Kidney glomerular epithelial cell (primary cell): ENCODE measurements around the gene CDCP2.
"Not testable (repeated sequence)": the region's sequence is repeated elsewhere in the genome, so short reads cannot be mapped to it uniquely, and the experiment has no call there.

ENCODE experiments used
- DNase-seq: peaks from one replicate; lab custom pipeline; 2025; lab: John Stamatoyannopoulos, UW

Gene CDCP2

GRCh38 chr1:54168206-54168965, 15.6 kb upstream of the CDCP2 start:
- no peak for DNase-seq

DNA sequence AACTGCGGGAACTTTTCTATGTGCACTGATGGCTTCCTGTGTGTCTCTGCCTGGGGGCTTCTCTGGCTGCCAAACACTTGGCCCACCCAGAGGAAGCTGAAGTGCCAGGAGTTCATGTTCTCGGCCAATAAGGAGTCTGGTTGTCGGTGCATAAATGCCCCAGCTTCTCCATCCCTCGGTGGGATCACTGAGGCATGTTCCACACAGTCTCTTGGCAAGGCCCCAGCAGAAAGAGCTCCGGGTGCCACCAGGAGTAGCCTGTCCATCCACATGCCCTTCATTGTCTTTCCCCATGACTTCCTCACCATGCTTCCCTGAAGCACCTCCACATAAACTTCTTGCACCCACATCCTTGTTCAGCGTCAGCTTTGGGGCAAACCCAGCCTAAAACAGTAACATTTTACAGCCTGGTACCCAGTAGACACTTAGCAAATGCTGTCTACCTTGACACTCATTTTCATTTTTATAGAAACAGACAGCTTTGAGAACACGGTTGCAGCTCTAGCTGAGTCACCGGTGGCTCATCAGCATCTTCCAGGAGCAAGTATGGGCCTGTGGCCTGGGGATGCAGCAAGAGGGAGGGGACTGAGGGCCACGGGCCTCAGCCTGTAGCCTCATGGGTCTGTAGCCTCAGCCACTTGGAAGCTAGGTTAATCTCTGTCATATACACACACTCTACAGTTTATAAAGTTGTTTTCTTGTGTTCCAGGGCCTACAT, 14.8 kb upstream of the CDCP2 start:
- DNase-seq: no peak

DNA sequence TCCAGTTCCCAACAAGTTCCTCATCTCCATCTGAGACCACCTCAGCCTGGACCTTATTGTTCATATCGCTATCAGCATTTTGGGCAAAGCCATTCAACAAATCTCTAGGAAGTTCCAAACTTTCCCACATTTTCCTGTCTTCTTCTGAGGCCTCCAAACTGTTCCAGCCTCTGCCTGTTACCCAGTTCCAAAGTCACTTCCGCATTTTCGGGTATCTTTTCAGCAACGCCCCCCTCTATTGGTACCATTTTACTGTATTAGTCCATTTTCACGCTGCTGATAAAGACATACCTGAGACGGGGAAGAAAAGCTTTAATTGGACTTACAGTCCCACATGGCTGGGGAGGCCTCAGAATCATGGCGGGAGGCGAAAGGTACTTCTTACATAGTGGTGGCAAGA, 13.6 kb upstream of the CDCP2 start:
- not testable (repeated sequence) for DNase-seq

DNA sequence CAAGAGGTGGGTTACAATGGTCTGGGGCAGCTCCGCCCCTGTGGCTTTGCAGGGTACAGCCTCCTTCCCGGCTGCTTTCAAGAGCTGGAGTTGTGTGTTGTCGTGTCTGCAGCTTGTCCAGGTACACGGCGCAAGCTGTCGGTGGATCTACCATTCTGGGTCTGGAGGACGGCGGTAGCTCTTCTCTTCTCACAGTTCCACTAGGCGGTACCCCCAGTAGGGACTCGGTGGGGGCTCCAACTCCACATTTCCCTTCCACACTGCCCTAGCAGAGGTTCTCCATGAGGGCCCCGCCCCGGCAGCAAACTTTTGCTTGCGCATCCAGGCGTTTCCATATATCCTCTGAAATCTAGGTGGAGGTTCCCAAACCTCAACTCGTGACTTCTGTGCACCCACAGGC, 12.3 kb upstream of the CDCP2 start:
- DNase-seq: no peak

- no peak for DNase-seq
Observed at GRCh38 chr1:54163573-54163972, 10.8 kb upstream of the CDCP2 start.

DNA sequence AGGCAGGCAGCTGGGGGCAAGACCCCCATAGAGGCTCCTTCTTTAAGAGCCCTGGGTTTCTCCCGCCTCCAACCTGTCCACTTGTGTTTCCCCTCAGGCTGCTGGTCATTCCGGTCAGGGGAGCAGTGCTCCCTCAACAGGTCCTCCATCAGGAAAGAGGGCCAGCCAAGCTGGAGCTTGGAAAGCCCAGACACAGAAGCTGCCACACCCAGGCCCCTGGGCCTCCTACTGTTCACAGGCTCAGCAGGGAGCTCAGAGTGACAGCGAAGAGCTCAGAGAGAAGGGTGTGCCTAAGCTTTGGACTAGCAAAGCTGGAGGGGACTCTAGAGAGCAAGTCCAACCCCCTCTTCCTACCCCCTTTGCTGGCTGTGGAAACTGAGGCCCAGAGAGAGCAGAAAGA, 10.3 kb upstream of the CDCP2 start:
- no peak for DNase-seq

- DNase-seq: no peak
Observed at GRCh38 chr1:54161495-54162168, 8.8 kb upstream of the CDCP2 start.

GRCh38 chr1:54160351-54160750, 7.6 kb upstream of the CDCP2 start:
- no peak for DNase-seq

DNA sequence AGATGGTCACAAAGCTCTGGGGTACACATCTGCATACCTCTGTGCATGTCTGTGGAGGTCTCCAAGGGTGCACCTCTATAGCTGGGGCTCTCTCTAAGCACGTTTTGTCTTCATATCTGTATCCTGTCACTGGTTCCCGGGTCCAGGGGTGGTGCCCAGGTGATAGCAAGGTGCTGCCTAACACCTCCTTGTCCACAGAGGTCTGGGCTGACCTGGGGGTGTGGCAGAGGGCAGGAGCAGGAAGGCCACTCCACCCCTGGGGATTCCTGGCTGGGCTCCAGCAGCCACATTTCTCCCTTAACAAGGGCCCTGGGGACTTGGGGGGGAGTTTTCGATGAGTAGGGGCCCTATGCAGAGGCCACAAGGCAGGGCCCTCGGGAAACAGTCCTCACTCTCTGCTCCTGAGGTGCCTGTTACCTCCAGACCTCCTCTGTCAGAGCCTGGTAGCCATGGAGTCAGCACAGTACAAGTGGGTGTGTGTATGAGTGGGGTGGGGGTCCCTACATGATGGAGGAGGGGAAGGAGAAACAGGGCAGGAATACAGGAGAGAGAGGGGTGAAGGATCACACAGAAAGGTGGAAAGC, 7.0 kb upstream of the CDCP2 start:
- no peak for DNase-seq

DNA sequence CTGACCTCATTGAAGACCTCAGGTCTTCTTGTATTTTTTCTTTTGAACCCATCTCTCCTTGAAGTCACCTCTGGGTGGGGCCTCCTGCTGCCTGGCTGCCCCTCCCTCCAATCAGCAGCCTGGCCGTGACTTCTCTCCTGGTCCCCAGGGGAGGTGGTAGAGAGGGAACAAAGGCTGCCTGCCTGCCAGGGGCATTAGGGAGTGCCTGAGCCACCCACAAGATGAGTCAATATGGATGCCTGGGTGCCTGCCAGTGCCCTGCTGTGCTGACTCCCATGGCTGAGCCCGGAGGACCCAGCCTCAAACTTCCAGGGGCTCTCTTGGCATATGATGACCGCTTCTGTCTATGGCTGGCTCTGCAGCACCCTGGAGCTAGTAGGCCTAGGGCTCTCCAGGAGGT, 5.3 kb upstream of the CDCP2 start:
- DNase-seq: peak; percentile 46

- no peak for DNase-seq
Observed at GRCh38 chr1:54157401-54157800, 4.6 kb upstream of the CDCP2 start.

GRCh38 chr1:54156986-54157385, 4.2 kb upstream of the CDCP2 start:
- no peak for DNase-seq

DNA sequence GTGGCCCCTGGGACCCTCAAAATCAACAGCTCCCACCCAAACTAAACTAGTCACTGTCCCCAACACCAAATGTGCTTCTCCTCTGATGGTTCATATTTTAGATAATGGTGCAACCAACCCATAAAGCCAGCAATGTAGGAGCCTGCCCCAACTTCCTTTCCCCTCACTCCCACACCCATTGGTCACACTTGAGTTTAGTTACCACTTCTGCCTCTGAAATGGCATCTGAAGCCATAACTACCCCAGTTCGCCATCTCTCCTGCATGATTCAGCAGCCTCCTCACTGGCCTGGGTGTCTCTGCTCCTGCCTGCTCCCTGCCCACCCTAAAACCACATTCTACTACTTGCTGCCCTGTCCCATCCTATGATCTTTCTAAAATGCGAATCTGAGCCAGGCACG, 3.4 kb upstream of the CDCP2 start:
- no peak for DNase-seq

- no peak for DNase-seq
Observed at GRCh38 chr1:54153535-54154439, 987 bp upstream of the CDCP2 start.

GRCh38 chr1:54151013-54151412, 1.8 kb downstream of the CDCP2 start:
- no peak for DNase-seq

- DNase-seq: no peak
Observed at GRCh38 chr1:54149734-54150133, 3.1 kb downstream of the CDCP2 start.

GRCh38 chr1:54144366-54144765, 8.4 kb downstream of the CDCP2 start:
- no peak for DNase-seq

DNA sequence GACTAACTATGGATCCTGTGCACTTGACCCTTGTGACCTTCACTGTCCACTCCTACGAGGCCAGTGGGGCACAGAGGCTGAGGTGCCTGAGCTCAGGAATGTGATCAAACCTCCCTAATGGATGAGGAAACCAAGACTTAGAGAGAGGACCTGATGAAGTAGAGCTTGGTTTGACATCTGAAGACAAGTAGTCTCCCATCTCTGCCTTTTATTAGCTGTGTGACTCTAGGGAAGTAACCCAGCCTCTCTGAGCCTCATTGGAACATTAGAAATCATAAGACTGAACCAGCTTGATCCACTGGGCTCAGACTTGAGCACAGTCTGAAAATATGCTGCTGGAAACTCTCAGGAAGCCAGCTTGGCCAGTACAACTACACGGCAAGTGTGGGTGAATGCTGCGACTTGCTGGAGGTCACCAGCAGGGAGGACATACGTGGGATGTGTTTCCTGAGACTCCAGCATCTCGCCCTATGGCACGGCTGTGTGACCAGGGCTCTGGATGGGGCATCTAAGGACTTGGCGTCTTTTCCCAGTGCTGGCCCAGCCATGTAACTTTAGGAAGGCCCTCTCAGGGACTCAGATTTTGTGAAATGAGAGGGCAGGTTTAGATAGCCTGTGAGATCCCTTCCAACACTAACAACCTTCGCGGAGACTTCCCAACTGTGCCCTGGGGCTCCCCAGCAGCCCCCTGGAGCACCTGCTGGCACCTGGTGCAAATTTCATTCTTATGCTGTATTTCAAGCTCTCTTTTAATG, 10.5 kb downstream of the CDCP2 start:
- no peak for DNase-seq

GRCh38 chr1:54139711-54140110, 13.1 kb downstream of the CDCP2 start:
- no peak for DNase-seq

- DNase-seq: no peak
Observed at GRCh38 chr1:54138994-54139393, 13.8 kb downstream of the CDCP2 start.

- DNase-seq: peak; percentile 61
Observed at GRCh38 chr1:54137534-54138061, 15.2 kb downstream of the CDCP2 start.
